CD1c-positive myeloid dendritic cell (primary cell): ENCODE results near the gene PPP1R3G.
"Not testable (repeated sequence)": the region's sequence is repeated elsewhere in the genome, so short reads cannot be mapped to it uniquely, and the experiment has no call there.

Experiments used
- DNase-seq: peaks from one replicate; pipeline ENCODE4 v3.0.0-alpha.2; 2016; ENCODE audit errors: extremely low spot score

PPP1R3G gene

GRCh38 chr6:5084781-5085647 is at the start of gene PPP1R3G:
Gene PPP1R3G, plus strand, starts transcription at chr6:5085341. Its CDS starts 145 bp downstream, at chr6:5085486.
- DNase-seq, result peak; percentile 53

GRCh38 chr6:5036269-5036668 is 48.9 kb upstream of the PPP1R3G start:
- peak; percentile 11 for DNase-seq

GRCh38 chr6:5041955-5042354 is 43.2 kb upstream of the PPP1R3G start:
- no peak for DNase-seq

GRCh38 chr6:5042436-5042835 is 42.7 kb upstream of the PPP1R3G start:
- DNase-seq, result no peak

- no peak for DNase-seq
These were observed 40.3 kb upstream of the PPP1R3G start for GRCh38 chr6:5044866-5045265.

GRCh38 chr6:5045416-5045815 is 39.7 kb upstream of the PPP1R3G start:
- DNase-seq, result no peak

- no peak for DNase-seq
These were observed 38.7 kb upstream of the PPP1R3G start for GRCh38 chr6:5046430-5046829.

- no peak for DNase-seq
These were observed 35.1 kb upstream of the PPP1R3G start for GRCh38 chr6:5050009-5050408.

GRCh38 chr6:5051394-5051793 is 33.7 kb upstream of the PPP1R3G start:
- no peak for DNase-seq

GRCh38 chr6:5053038-5053437 is 32.1 kb upstream of the PPP1R3G start:
- DNase-seq, result no peak

GRCh38 chr6:5053864-5054244 is 31.3 kb upstream of the PPP1R3G start:
- no peak for DNase-seq

- no peak for DNase-seq
These were observed 30.8 kb upstream of the PPP1R3G start for GRCh38 chr6:5054245-5054873.

- DNase-seq, result no peak
These were observed 30.0 kb upstream of the PPP1R3G start for GRCh38 chr6:5055118-5055517.

- DNase-seq, result no peak
These were observed 26.9 kb upstream of the PPP1R3G start for GRCh38 chr6:5058254-5058653.

- DNase-seq, result no peak
These were observed 25.9 kb upstream of the PPP1R3G start for GRCh38 chr6:5059036-5059896.

GRCh38 chr6:5060439-5060838 is 24.7 kb upstream of the PPP1R3G start:
- DNase-seq, result not testable (repeated sequence)

- DNase-seq, result no peak
These were observed 24.0 kb upstream of the PPP1R3G start for GRCh38 chr6:5061152-5061551.

GRCh38 chr6:5063617-5064016 is 21.5 kb upstream of the PPP1R3G start:
- no peak for DNase-seq

GRCh38 chr6:5066456-5067093 is 18.6 kb upstream of the PPP1R3G start:
- no peak for DNase-seq

GRCh38 chr6:5067305-5067704 is 17.8 kb upstream of the PPP1R3G start:
- DNase-seq, result no peak

- no peak for DNase-seq
These were observed 16.9 kb upstream of the PPP1R3G start for GRCh38 chr6:5068153-5068751.
